Duodenal mucosa (tissue), 2 donors: Measurements from ENCODE around the gene C1orf105.

Source experiments
- H3K27ac ChIP-seq: one replicate; pipeline ENCODE4 v1.7.0; 2013; ENCODE audit warnings: low read depth, low read length
- H3K27me3 ChIP-seq, 2 donors: one replicate each; pipeline ENCODE4 v1.7.0; 2013; ENCODE audit warnings: low read length in 2 of 2, control low read depth in 1 of 2; ENCODE audit not compliant: insufficient read depth in 2 of 2, control insufficient read depth in 1 of 2
- H3K36me3 ChIP-seq, 2 donors: one replicate each; pipeline ENCODE4 v1.7.0; 2013; ENCODE audit warnings: low read length in 2 of 2, control low read depth in 1 of 2; ENCODE audit not compliant: insufficient read depth in 2 of 2, control insufficient read depth in 1 of 2
- H3K4me1 ChIP-seq, 2 donors: one replicate each; pipeline ENCODE4 v1.7.0; 2013; ENCODE audit warnings: low read length in 2 of 2, control low read depth in 1 of 2; ENCODE audit not compliant: insufficient read depth in 2 of 2, control insufficient read depth in 1 of 2
- H3K4me3 ChIP-seq, 2 donors: one replicate each; pipeline ENCODE4 v1.7.0; 2013; ENCODE audit warnings: low read length in 2 of 2, low read depth in 1 of 2
- H3K9ac ChIP-seq, 2 donors: one replicate each; pipeline ENCODE4 v1.7.0; 2013; ENCODE audit warnings: low read length in 2 of 2, low read depth in 1 of 2
- H3K9me3 ChIP-seq, 2 donors: one replicate each; pipeline ENCODE4 v1.7.0; 2013; ENCODE audit warnings: low read length in 2 of 2, control low read depth in 1 of 2; ENCODE audit not compliant: control insufficient read depth in 1 of 2

The C1orf105 gene

GRCh38 chr1:172382990-172383389 lies 37.5 kb upstream of the C1orf105 start:
- Histone ChIP-seq H3K36me3 (no peaks in the 10 kb centered on the region), H3K27me3 (no peaks in the 10 kb centered on the region), H3K9me3 (no peaks in the 10 kb centered on the region), H3K4me1 (no peaks in the 10 kb centered on the region), H3K4me3 (no peak overlapping the region), H3K9ac (no peak overlapping the region), H3K27ac (no peak overlapping the region)

- no peak overlapping the region for H3K4me3 ChIP-seq
- no peak overlapping the region for H3K9ac ChIP-seq
- no peaks in the 10 kb centered on the region for H3K9me3 ChIP-seq
- no peaks in the 10 kb centered on the region for H3K4me1 ChIP-seq
- H3K27me3 ChIP-seq, result no peaks in the 10 kb centered on the region
- H3K36me3 ChIP-seq, result no peaks in the 10 kb centered on the region
- no peak overlapping the region for H3K27ac ChIP-seq
These were observed 36.9 kb upstream of the C1orf105 start for GRCh38 chr1:172383536-172383935.

- H3K4me3 ChIP-seq, result no peak overlapping the region
- no peak overlapping the region for H3K9ac ChIP-seq
- H3K27me3 ChIP-seq, result no peaks in the 10 kb centered on the region
- no peaks in the 10 kb centered on the region for H3K9me3 ChIP-seq
- H3K4me1 ChIP-seq, result no peaks in the 10 kb centered on the region
- no peaks in the 10 kb centered on the region for H3K36me3 ChIP-seq
- no peak overlapping the region for H3K27ac ChIP-seq
These were observed 35.8 kb upstream of the C1orf105 start for GRCh38 chr1:172384656-172385055.

- Histone ChIP-seq H3K4me1 (no peaks in the 10 kb centered on the region), H3K9me3 (no peaks in the 10 kb centered on the region), H3K9ac (no peak overlapping the region), H3K27me3 (no peaks in the 10 kb centered on the region), H3K27ac (no peak overlapping the region), H3K36me3 (no peaks in the 10 kb centered on the region), H3K4me3 (no peak overlapping the region)
These were observed 34.4 kb upstream of the C1orf105 start for GRCh38 chr1:172386046-172386445.

- no peaks in the 10 kb centered on the region for H3K9me3 ChIP-seq
- H3K36me3 ChIP-seq, result no peaks in the 10 kb centered on the region
- no peak overlapping the region for H3K27ac ChIP-seq
- no peak overlapping the region for H3K4me3 ChIP-seq
- no peaks in the 10 kb centered on the region for H3K27me3 ChIP-seq
- no peak overlapping the region for H3K9ac ChIP-seq
- H3K4me1 ChIP-seq, result no peaks in the 10 kb centered on the region
These were observed 32.0 kb upstream of the C1orf105 start for GRCh38 chr1:172388490-172388889.

- peaks cover 9 to 11% of the 10 kb centered on the region in 2 donors for H3K4me1 ChIP-seq
These were observed 30.2 kb upstream of the C1orf105 start for GRCh38 chr1:172390301-172390682.

GRCh38 chr1:172390683-172391551 lies 29.6 kb upstream of the C1orf105 start:
- H3K9me3 ChIP-seq, result no peaks in the 10 kb centered on the region
- no peak overlapping the region for H3K4me3 ChIP-seq
- H3K9ac ChIP-seq, result no peak overlapping the region
- H3K4me1 ChIP-seq, result peaks cover 9 to 11% of the 10 kb centered on the region in 2 donors
- H3K27me3 ChIP-seq, result no peaks in the 10 kb centered on the region
- H3K27ac ChIP-seq, result no peak overlapping the region
- H3K36me3 ChIP-seq, result no peaks in the 10 kb centered on the region

More at GRCh38 chr1:172390301-172390682, 30.2 kb upstream of the C1orf105 start:
- H3K27me3 ChIP-seq, result no peaks in the 10 kb centered on the region
- H3K27ac ChIP-seq, result no peak overlapping the region
- no peaks in the 10 kb centered on the region for H3K9me3 ChIP-seq
- no peak overlapping the region for H3K4me3 ChIP-seq
- no peak overlapping the region for H3K9ac ChIP-seq
- no peaks in the 10 kb centered on the region for H3K36me3 ChIP-seq

- no peak overlapping the region for H3K27ac ChIP-seq
- H3K9me3 ChIP-seq, result no peaks in the 10 kb centered on the region
- H3K27me3 ChIP-seq, result no peaks in the 10 kb centered on the region
- no peak overlapping the region for H3K9ac ChIP-seq
- H3K36me3 ChIP-seq, result no peaks in the 10 kb centered on the region
- H3K4me1 ChIP-seq, result peaks cover 9 to 11% of the 10 kb centered on the region in 2 donors
- H3K4me3 ChIP-seq, result no peak overlapping the region
These were observed 28.5 kb upstream of the C1orf105 start for GRCh38 chr1:172391976-172392375.

GRCh38 chr1:172393354-172393753 lies 27.1 kb upstream of the C1orf105 start:
- no peaks in the 10 kb centered on the region for H3K27me3 ChIP-seq
- H3K9me3 ChIP-seq, result no peaks in the 10 kb centered on the region
- H3K4me1 ChIP-seq, result peaks cover 9 to 11% of the 10 kb centered on the region in 2 donors
- no peaks in the 10 kb centered on the region for H3K36me3 ChIP-seq
- no peak overlapping the region for H3K9ac ChIP-seq
- no peak overlapping the region for H3K27ac ChIP-seq
- H3K4me3 ChIP-seq, result no peak overlapping the region

- Histone ChIP-seq H3K4me3 (peak overlapping the region in 1 of 2 donors; percentile 53), H3K9me3 (no peaks in the 10 kb centered on the region), H3K9ac (no peak overlapping the region), H3K27ac (peak overlapping the region; percentile 13), H3K4me1 (peaks cover 11% of the 10 kb centered on the region in 2 donors), H3K27me3 (no peaks in the 10 kb centered on the region), H3K36me3 (no peaks in the 10 kb centered on the region)
These were observed 26.2 kb upstream of the C1orf105 start for GRCh38 chr1:172394141-172394751.
